HCT116 (cell line): ENCODE results near the gene SLC26A9. TPM values are rescaled to one million over a fixed set of nuclear protein-coding genes. Genes with fewer than 3 reads are reported as not detected.

ENCODE experiments used
- ATAC-seq: fragments of 200-7000 bp; cut with Tn5 transposase; 2 replicates; pipeline ENCODE4 v1.9.1; 2020; ENCODE audit warnings: mild to moderate bottlenecking, moderate library complexity
- BruUV-seq: library from RNA; stranded (reverse); fragments of 400-500 nt; replicated peaks from 2 replicates; lab custom pipeline; 2021; lab: Mats Ljungman, UMichigan
- CTCF ChIA-PET: fragments of 300-600 bp; sonication (Branson Sonifier 250); formaldehyde crosslinking; loops from one replicate; lab custom pipeline; 2021; ENCODE audit warnings: antibody characterized with exemption; lab: Charles Lee
- POLR2A ChIA-PET: fragments of 300-600, 350-600 bp; sonication (Branson Sonifier 250); formaldehyde crosslinking; loops from one replicate; lab custom pipeline; 2021; ENCODE audit warnings: antibody characterized with exemption; lab: Charles Lee
- RAD21 ChIA-PET, 2 experiments: fragments of 300-600 bp; sonication (Branson Sonifier 250); formaldehyde crosslinking; loops; one replicate each; lab custom pipeline; 2023; ENCODE audit warnings: low total read pairs in 2 of 2; ENCODE audit not compliant: uncharacterized antibody in 2 of 2, unreplicated experiment in 2 of 2, low non-redundant PET in 1 of 2; lab: Charles Lee
- DNase-seq: peaks from one replicate; pipeline ENCODE4 v3.0.0-alpha.2; 2010; ENCODE audit warnings: low read depth, low spot score
- H2AFZ ChIP-seq: fragments of 200-600 bp; shearing (Covaris generic), sonication (generic); 2 replicates; pipeline ENCODE4 v1.6.1; 2017; ENCODE audit warnings: low read depth, mixed run types, mixed read lengths, antibody characterized with exemption, low read length; ENCODE audit not compliant: poor library complexity, severe bottlenecking
- H3K27ac ChIP-seq: 2 replicates; pipeline ENCODE4 v1.5.1; 2012; ENCODE audit warnings: low read depth, low read length
- H3K27me3 ChIP-seq: fragments of 200-600 bp; sonication (generic); 2 replicates; pipeline ENCODE4 v1.6.1; 2016; ENCODE audit warnings: mixed run types, low read length, mixed read lengths; ENCODE audit not compliant: insufficient read depth
- H3K36me3 ChIP-seq, 2 experiments: fragments of 200-500 bp in 1 of 2; fragments of 200-600 bp in 1 of 2; sonication (Bioruptor generic) in 1 of 2; sonication (generic) in 1 of 2; 2 replicates each; pipeline versions ENCODE4 v1.5.1 to v1.6.1; 2014 to 2016; ENCODE audit warnings: low read length in 2 of 2, inconsistent platforms in 1 of 2, mixed read lengths in 1 of 2, mixed run types in 1 of 2; ENCODE audit not compliant: insufficient read depth in 2 of 2, control insufficient read depth in 1 of 2
- H3K4me1 ChIP-seq, 2 experiments: fragments of 200-600 bp in 1 of 2; sonication (generic) in 1 of 2; 2 replicates each; pipeline versions ENCODE4 v1.5.1 to v1.6.1; 2012 to 2017; ENCODE audit warnings: low read length in 2 of 2, inconsistent platforms in 1 of 2, mild to moderate bottlenecking in 1 of 2, mixed read lengths in 1 of 2, mixed run types in 1 of 2, moderate library complexity in 1 of 2; ENCODE audit not compliant: insufficient read depth in 2 of 2, control insufficient read depth in 1 of 2
- H3K4me2 ChIP-seq: fragments of 200-600 bp; sonication (generic); 2 replicates; pipeline ENCODE4 v1.6.1; 2017; ENCODE audit warnings: mixed run types, low read length, mixed read lengths
- H3K4me3 ChIP-seq, 2 experiments: fragments of 200-600 bp in 1 of 2; sonication (generic) in 1 of 2; replicated peaks in 1 of 2; 2 replicates each; pipeline ENCODE4 v1.5.1; 2011 to 2016; ENCODE audit warnings: low read length in 2 of 2, control low read depth in 1 of 2, low read depth in 1 of 2, mild to moderate bottlenecking in 1 of 2, mixed read lengths in 1 of 2, mixed run types in 1 of 2
- H3K79me2 ChIP-seq: fragments of 200-600 bp; sonication (generic); 2 replicates; pipeline ENCODE4 v1.6.1; 2017; ENCODE audit warnings: mild to moderate bottlenecking, mixed run types, low read length, moderate library complexity, mixed read lengths; ENCODE audit not compliant: insufficient read depth
- H3K9ac ChIP-seq: fragments of 200-600 bp; sonication (generic); 2 replicates; pipeline ENCODE4 v1.6.1; 2016; ENCODE audit warnings: low read length, mixed read lengths
- H3K9me2 ChIP-seq: fragments of 200-600 bp; sonication (generic), shearing (Covaris generic); 2 replicates; pipeline ENCODE4 v1.6.1; 2017; ENCODE audit warnings: mixed run types, mild to moderate bottlenecking, moderate library complexity; ENCODE audit not compliant: insufficient read depth
- H3K9me3 ChIP-seq, 2 experiments: fragments of 200-500 bp in 1 of 2; fragments of 200-600 bp in 1 of 2; sonication (Bioruptor generic) in 1 of 2; sonication (generic) in 1 of 2; 2 replicates each; pipeline ENCODE4 v1.6.1; 2014 to 2017; ENCODE audit warnings: low read length in 2 of 2, mixed read lengths in 2 of 2, inconsistent platforms in 1 of 2, low read depth in 1 of 2, mild to moderate bottlenecking in 1 of 2, mixed run types in 1 of 2, moderate library complexity in 1 of 2; ENCODE audit not compliant: control insufficient read depth in 1 of 2, insufficient read depth in 1 of 2
- H4K20me1 ChIP-seq: fragments of 200-600 bp; sonication (generic), shearing (Covaris generic); 2 replicates; pipeline ENCODE4 v1.6.1; 2017; ENCODE audit warnings: mixed run types, mild to moderate bottlenecking, moderate library complexity; ENCODE audit not compliant: insufficient read depth
- ATF3 ChIP-seq: IDR thresholded peaks from 2 replicates; pipeline ENCODE4 v1.6.1; 2012
- CBX3 ChIP-seq: IDR thresholded peaks from 2 replicates; pipeline ENCODE4 v1.6.1; 2012; ENCODE audit warnings: low read depth
- CEBPB ChIP-seq: IDR thresholded peaks from 2 replicates; pipeline ENCODE4 v1.6.1; 2012; ENCODE audit warnings: low read depth
- CTCF ChIP-seq, 3 experiments: fragments of 200-600 bp in 1 of 3; sonication (generic) in 1 of 3; IDR thresholded peaks in 2 of 3; conservative IDR thresholded peaks in 1 of 3; 2 replicates each; pipeline ENCODE4 v1.5.1; 2012 to 2017; ENCODE audit warnings: low read depth in 2 of 3, low read length in 2 of 3, antibody characterized with exemption in 1 of 3, borderline replicate concordance in 1 of 3, control low read depth in 1 of 3, mild to moderate bottlenecking in 1 of 3, mixed read lengths in 1 of 3, mixed run types in 1 of 3, moderate library complexity in 1 of 3; ENCODE audit not compliant: insufficient read depth in 1 of 3
- EGR1 ChIP-seq: IDR thresholded peaks from 2 replicates; pipeline ENCODE4 v1.6.1; 2012; ENCODE audit warnings: low read depth
- ELF1 ChIP-seq: IDR thresholded peaks from 2 replicates; pipeline ENCODE4 v1.6.1; 2012; ENCODE audit warnings: low read depth, borderline replicate concordance
- EZH2 ChIP-seq: fragments of 200-600 bp; sonication (generic); IDR thresholded peaks from 2 replicates; pipeline ENCODE4 v1.6.1; 2017; ENCODE audit warnings: antibody characterized with exemption, mixed run types
- EZH2phosphoT487 ChIP-seq: fragments of 200-600 bp; IDR thresholded peaks from 2 replicates; pipeline ENCODE4 v1.6.1; 2018; ENCODE audit warnings: antibody characterized with exemption, borderline replicate concordance
- JUND ChIP-seq: IDR thresholded peaks from 2 replicates; pipeline ENCODE4 v1.6.1; 2012
- MAX ChIP-seq: IDR thresholded peaks from 2 replicates; pipeline ENCODE4 v1.6.1; 2012
- REST ChIP-seq: IDR thresholded peaks from 2 replicates; pipeline ENCODE4 v1.6.1; 2012; ENCODE audit warnings: low read depth
- SIN3A ChIP-seq: IDR thresholded peaks from 2 replicates; pipeline ENCODE4 v1.6.1; 2012; ENCODE audit warnings: low read depth
- SRF ChIP-seq: IDR thresholded peaks from 2 replicates; pipeline ENCODE4 v1.6.1; 2012; ENCODE audit warnings: low read depth
- TCF7L2 ChIP-seq: IDR thresholded peaks from 2 replicates; pipeline ENCODE4 v1.7.0; 2011; ENCODE audit warnings: borderline replicate concordance, inconsistent platforms; ENCODE audit not compliant: insufficient read depth, insufficient read length; ENCODE audit errors: extremely low read depth
- YY1 ChIP-seq: IDR thresholded peaks from 2 replicates; pipeline ENCODE4 v1.6.1; 2011; ENCODE audit warnings: low read length, low read depth, moderate library complexity, mild to moderate bottlenecking; ENCODE audit not compliant: insufficient replicate concordance; ENCODE audit errors: extremely low read depth
- ZBTB33 ChIP-seq: IDR thresholded peaks from 2 replicates; pipeline ENCODE4 v1.6.1; 2011; ENCODE audit warnings: mild to moderate bottlenecking, low read length, moderate library complexity; ENCODE audit not compliant: insufficient replicate concordance; ENCODE audit errors: extremely low read depth
- ZNF274 ChIP-seq: fragments of 200-500 bp; sonication (Bioruptor generic); IDR thresholded peaks from 2 replicates; pipeline ENCODE4 v1.6.1; 2014; ENCODE audit warnings: mild to moderate bottlenecking, low read depth, low read length, inconsistent platforms
- intact Hi-C: fragments of 100-400 bp; cut with micrococcal nuclease; formaldehyde crosslinking; loops from 2 replicates; pipeline ENCODE4 v1.10.0; 2022
- total RNA-seq: library from RNA; stranded (reverse); gene quantifications from one replicate; pipeline ENCODE4 v1.2.1, GENCODE V29; 2021; ENCODE audit not compliant: unreplicated experiment

Gene SLC26A9
- total RNA-seq, 1 experiment from 2014 or later = not detected

GRCh38 chr1:205929496-205930194 lies 13.6 kb downstream of the SLC26A9 start:
- Histone ChIP-seq H3K9me3 (no peaks in the 10 kb centered on the region), H3K9ac (no peak overlapping the region), H3K4me2 (no peak overlapping the region), H4K20me1 (no peaks in the 10 kb centered on the region), H2AFZ (no peak overlapping the region), H3K4me1 (peaks cover 0 to 12% of the 10 kb centered on the region in 2 experiments; a peak in 2 of 4 replicates), H3K4me3 (no peak overlapping the region), H3K9me2 (no peaks in the 10 kb centered on the region), H3K79me2 (no peaks in the 10 kb centered on the region), H3K27me3 (0 out of 2 replicates have a peak, but pooled peaks cover 3% of the 10 kb centered on the region), H3K36me3 (no peaks in the 10 kb centered on the region), H3K27ac (no peak overlapping the region)
- CTCF ChIA-PET = interaction anchor here (0.9 kb wide), 1 partner anchor 48 kb away, joined by 6 read pairs; no protein-coding TSS in a partner anchor
- RAD21 ChIA-PET = no interaction called here
- no peak for ATAC-seq
- BruUV-seq = no TSS peak
- POLR2A ChIA-PET = no interaction called here
- TF ChIP-seq ZBTB33 (no peak), EGR1 (no peak), SRF (no peak), CTCF (IDR thresholded peaks at IDR 0.05 in 2 of 3, conservative IDR thresholded peaks at IDR 0.05 in 1 of 3; ENCODE audit: borderline replicate concordance in 1 of 3, insufficient read depth in 1 of 3, low read depth in 2 of 3, low read length in 2 of 3) (no peak), REST (no peak), EZH2phosphoT487 (no peak), ELF1 (no peak), YY1 (no peak), CBX3 (no peak), EZH2 (no peak), TCF7L2 (no peak), MAX (no peak), SIN3A (no peak), ATF3 (no peak), JUND (no peak), CEBPB (no peak), ZNF274 (no peak)
- intact Hi-C loops = no loop called here
- no peak for DNase-seq
